Trophoblast cell (in vitro differentiated cells and primary cell): ENCODE measurements around the gene TMEM9.
A peak's percentile ranks its signal among the peaks of the same experiment; 100 is the strongest.

ENCODE experiments used
- DNase-seq, 2 donors: peaks; one replicate each; pipeline ENCODE4 v3.0.0-alpha.2; 2016
- H2AFZ ChIP-seq: 2 replicates; pipeline ENCODE4 v1.6.1; 2013; ENCODE audit warnings: low read length, moderate library complexity, mild to moderate bottlenecking; ENCODE audit not compliant: insufficient read depth, poor library complexity
- H2AK5ac ChIP-seq: 2 replicates; pipeline ENCODE4 v1.6.1; 2013; ENCODE audit warnings: mild to moderate bottlenecking, low read length
- H2BK120ac ChIP-seq: 2 replicates; pipeline ENCODE4 v1.6.1; 2013; ENCODE audit warnings: low read length, mild to moderate bottlenecking, moderate library complexity; ENCODE audit not compliant: insufficient read depth, poor library complexity
- H2BK12ac ChIP-seq: 2 replicates; pipeline ENCODE4 v1.6.1; 2013; ENCODE audit warnings: mild to moderate bottlenecking, low read length, moderate library complexity
- H2BK5ac ChIP-seq: 2 replicates; pipeline ENCODE4 v1.6.1; 2013; ENCODE audit warnings: low read length, low read depth, moderate library complexity, mild to moderate bottlenecking; ENCODE audit not compliant: poor library complexity
- H3K14ac ChIP-seq: 2 replicates; pipeline ENCODE4 v1.6.1; 2013; ENCODE audit warnings: mild to moderate bottlenecking, low read length
- H3K18ac ChIP-seq: 2 replicates; pipeline ENCODE4 v1.6.1; 2013; ENCODE audit warnings: mild to moderate bottlenecking, low read length
- H3K23ac ChIP-seq: 2 replicates; pipeline ENCODE4 v1.6.1; 2013; ENCODE audit warnings: low read length
- H3K27ac ChIP-seq: 2 replicates; pipeline ENCODE4 v1.5.1; 2013; ENCODE audit warnings: low read depth, mild to moderate bottlenecking, inconsistent platforms, low read length, moderate library complexity
- H3K27me3 ChIP-seq: 2 replicates; pipeline ENCODE4 v1.6.1; 2013; ENCODE audit warnings: inconsistent platforms, mild to moderate bottlenecking, low read length, moderate library complexity; ENCODE audit not compliant: insufficient read depth
- H3K36me3 ChIP-seq, 2 experiments: 1 replicate in 1 of 2; 2 replicates in 1 of 2; pipeline ENCODE4 v1.6.1; 2013; ENCODE audit warnings: low read length in 2 of 2, mild to moderate bottlenecking in 2 of 2, moderate library complexity in 1 of 2; ENCODE audit not compliant: insufficient read depth in 2 of 2, control insufficient read depth in 1 of 2
- H3K4ac ChIP-seq: 2 replicates; pipeline ENCODE4 v1.6.1; 2013; ENCODE audit warnings: low read depth, mild to moderate bottlenecking, low read length, moderate library complexity
- H3K4me1 ChIP-seq, 2 experiments: 1 replicate in 1 of 2; 2 replicates in 1 of 2; pipeline ENCODE4 v1.6.1; 2013; ENCODE audit warnings: low read length in 2 of 2, mild to moderate bottlenecking in 2 of 2, moderate library complexity in 1 of 2; ENCODE audit not compliant: insufficient read depth in 2 of 2, control insufficient read depth in 1 of 2
- H3K4me2 ChIP-seq: 2 replicates; pipeline ENCODE4 v1.6.1; 2013; ENCODE audit warnings: inconsistent platforms, mild to moderate bottlenecking, low read length, moderate library complexity
- H3K4me3 ChIP-seq: 2 replicates; pipeline ENCODE4 v1.5.1; 2013; ENCODE audit warnings: mild to moderate bottlenecking, low read depth, low read length, inconsistent platforms
- H3K79me1 ChIP-seq: one replicate; pipeline ENCODE4 v1.6.1; 2013; ENCODE audit warnings: low read length
- H3K79me2 ChIP-seq: 2 replicates; pipeline ENCODE4 v1.6.1; 2013; ENCODE audit warnings: low read length, mild to moderate bottlenecking; ENCODE audit not compliant: control insufficient read depth, insufficient read depth, poor library complexity
- H3K9ac ChIP-seq: 2 replicates; pipeline ENCODE4 v1.6.1; 2013; ENCODE audit warnings: mild to moderate bottlenecking, low read length
- H3K9me3 ChIP-seq: 2 replicates; pipeline ENCODE4 v1.6.1; 2013; ENCODE audit warnings: low read depth, mild to moderate bottlenecking, control low read depth, inconsistent platforms, low read length; ENCODE audit not compliant: insufficient read depth
- H4K12ac ChIP-seq: 2 replicates; pipeline ENCODE4 v1.6.1; 2013; ENCODE audit warnings: low read depth, mild to moderate bottlenecking, low read length, moderate library complexity
- H4K8ac ChIP-seq: 2 replicates; pipeline ENCODE4 v1.6.1; 2013; ENCODE audit warnings: low read depth, mild to moderate bottlenecking, low read length, moderate library complexity
- H4K91ac ChIP-seq: one replicate; pipeline ENCODE4 v1.6.1; 2013; ENCODE audit warnings: low read depth, mild to moderate bottlenecking, low read length, moderate library complexity
- WGBS: extraction: QIAGEN DNeasy Blood & Tissue Kit; methylation state at CpG from one replicate; pipeline ENCODE4 v1.1.7; 2013; ENCODE audit warnings: missing lambda C conversion rate; ENCODE audit not compliant: insufficient read length, insufficient coverage; ENCODE audit errors: extremely low coverage; 5-methylcytosine and 5-hydroxymethylcytosine counted together

Gene TMEM9

GRCh38 chr1:201096977-201097856 is 57.1 kb downstream of the TMEM9 start:
- no peak overlapping the region for H4K8ac ChIP-seq
- no peaks in the 10 kb centered on the region for H3K27me3 ChIP-seq
- no peak overlapping the region for H2BK120ac ChIP-seq
- H3K79me1 ChIP-seq, result no peaks in the 10 kb centered on the region
- no peak overlapping the region for H3K27ac ChIP-seq
- no peaks in the 10 kb centered on the region for H3K79me2 ChIP-seq
- no peak overlapping the region for H2AK5ac ChIP-seq
- no peak overlapping the region for H3K18ac ChIP-seq
- H3K23ac ChIP-seq, result no peak overlapping the region
- H3K9ac ChIP-seq, result no peak overlapping the region
- no peak overlapping the region for H4K91ac ChIP-seq
- no peak overlapping the region for H4K12ac ChIP-seq
- H3K4me2 ChIP-seq, result no peak overlapping the region
- H2AFZ ChIP-seq, result no peak overlapping the region
- H2BK5ac ChIP-seq, result no peak overlapping the region
- H3K36me3 ChIP-seq, result no peaks in the 10 kb centered on the region
- H3K4me1 ChIP-seq, result no peaks in the 10 kb centered on the region
- H3K9me3 ChIP-seq, result peaks cover 2% of the 10 kb centered on the region
- no peak overlapping the region for H2BK12ac ChIP-seq
- H3K14ac ChIP-seq, result no peak overlapping the region
- no peak overlapping the region for H3K4me3 ChIP-seq
- WGBS, result no CpG with 5 or more reads among the region's 17 CpGs
- no peak overlapping the region for H3K4ac ChIP-seq
- no peak for DNase-seq

DNA sequence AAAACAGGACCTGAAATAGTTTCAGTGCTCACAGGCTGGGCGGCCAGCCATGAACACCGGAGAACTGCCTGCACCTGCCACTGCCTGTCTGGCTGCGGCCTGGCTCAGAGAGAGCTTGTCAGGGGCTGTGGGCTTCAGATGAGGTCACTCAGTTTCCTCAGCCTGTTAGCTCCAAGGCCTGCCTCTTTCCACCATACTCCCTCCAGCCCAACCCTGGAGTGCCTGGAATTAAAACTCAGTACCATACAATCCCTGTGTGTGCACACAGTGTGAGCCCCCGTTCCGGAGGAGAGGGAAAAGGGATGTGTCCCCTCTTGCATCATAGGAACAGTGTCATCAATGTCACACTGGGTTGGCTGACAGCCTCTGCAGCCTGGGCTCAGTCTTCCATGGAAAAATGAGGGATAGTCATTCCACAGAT is 58.2 kb downstream of the TMEM9 start:
- Histone ChIP-seq H3K79me2 (no peaks in the 10 kb centered on the region), H3K18ac (no peak overlapping the region), H3K4me3 (no peak overlapping the region), H3K4ac (no peak overlapping the region), H3K14ac (no peak overlapping the region), H3K9me3 (peaks cover 2% of the 10 kb centered on the region), H3K4me2 (no peak overlapping the region), H2BK120ac (no peak overlapping the region), H2AK5ac (no peak overlapping the region), H2BK5ac (no peak overlapping the region), H3K23ac (peak overlapping the region; percentile 2), H4K91ac (no peak overlapping the region), H4K8ac (no peak overlapping the region), H4K12ac (no peak overlapping the region), H3K27ac (no peak overlapping the region), H2BK12ac (no peak overlapping the region), H3K79me1 (no peaks in the 10 kb centered on the region), H3K36me3 (no peaks in the 10 kb centered on the region), H3K27me3 (no peaks in the 10 kb centered on the region), H3K4me1 (no peaks in the 10 kb centered on the region), H2AFZ (no peak overlapping the region), H3K9ac (no peak overlapping the region)
- WGBS, result no CpG with 5 or more reads among the region's 5 CpGs
- no peak for DNase-seq

- Histone ChIP-seq H3K23ac (no peak overlapping the region), H4K91ac (no peak overlapping the region), H3K4me1 (no peaks in the 10 kb centered on the region), H3K14ac (no peak overlapping the region), H2BK5ac (no peak overlapping the region), H3K9ac (no peak overlapping the region), H2AK5ac (no peak overlapping the region), H3K27ac (no peak overlapping the region), H3K9me3 (peaks cover 2% of the 10 kb centered on the region), H4K8ac (no peak overlapping the region), H2BK12ac (no peak overlapping the region), H3K27me3 (no peaks in the 10 kb centered on the region), H3K36me3 (no peaks in the 10 kb centered on the region), H3K4me2 (no peak overlapping the region), H3K79me1 (no peaks in the 10 kb centered on the region), H2AFZ (no peak overlapping the region), H3K79me2 (no peaks in the 10 kb centered on the region), H2BK120ac (no peak overlapping the region), H3K4ac (no peak overlapping the region), H4K12ac (no peak overlapping the region), H3K4me3 (no peak overlapping the region), H3K18ac (no peak overlapping the region)
- WGBS, result no CpG with 5 or more reads among the region's 2 CpGs
- DNase-seq, result no peak
Observed at GRCh38 chr1:201095581-201095980, 58.7 kb downstream of the TMEM9 start.

- no peaks in the 10 kb centered on the region for H3K79me1 ChIP-seq
- H3K23ac ChIP-seq, result no peak overlapping the region
Observed at GRCh38 chr1:201094832-201095231, 59.4 kb downstream of the TMEM9 start.

More at GRCh38 chr1:201094832-201095231, 59.4 kb downstream of the TMEM9 start:
- Histone ChIP-seq H3K27ac (no peak overlapping the region), H2BK12ac (no peak overlapping the region), H3K79me2 (no peaks in the 10 kb centered on the region), H3K4me3 (no peak overlapping the region), H3K9ac (no peak overlapping the region), H4K91ac (no peak overlapping the region), H3K4me2 (no peak overlapping the region), H3K27me3 (no peaks in the 10 kb centered on the region), H3K4ac (no peak overlapping the region), H3K9me3 (peaks cover 2% of the 10 kb centered on the region), H2BK120ac (no peak overlapping the region), H4K8ac (no peak overlapping the region), H2AFZ (no peak overlapping the region), H2AK5ac (no peak overlapping the region), H3K18ac (no peak overlapping the region), H3K4me1 (no peaks in the 10 kb centered on the region), H4K12ac (no peak overlapping the region), H2BK5ac (no peak overlapping the region), H3K14ac (no peak overlapping the region), H3K36me3 (no peaks in the 10 kb centered on the region)
- no CpG with 5 or more reads among the region's 4 CpGs for WGBS
- DNase-seq, result no peak
